GM12878 (cell line): ENCODE results near the gene CRAT.

Experiments
- CEBPB ChIP-seq, 2 experiments: fragments of 150-350 bp in 1 of 2; IDR thresholded peaks; 2 replicates each; pipeline ENCODE4 v1.6.1; 2012 to 2014; ENCODE audit warnings: low read depth in 2 of 2, low read length in 2 of 2, borderline replicate concordance in 1 of 2, inconsistent platforms in 1 of 2
- EZH2 ChIP-seq: IDR thresholded peaks from 2 replicates; pipeline ENCODE4 v1.6.1; 2012; ENCODE audit warnings: low read depth, mild to moderate bottlenecking, control low read depth, inconsistent platforms, low read length, borderline replicate concordance; ENCODE audit not compliant: control insufficient read depth
- POLR2A ChIP-seq: IDR thresholded peaks from 2 replicates; pipeline ENCODE4 v1.6.1; 2011; ENCODE audit warnings: low read depth, mild to moderate bottlenecking, low read length
- POLR2AphosphoS2 ChIP-seq: IDR thresholded peaks from 2 replicates; pipeline ENCODE4 v1.6.1; 2011; ENCODE audit warnings: low read depth, mild to moderate bottlenecking, low read length, improper control_type of control experiment, moderate library complexity
- POLR2AphosphoS5 ChIP-seq: IDR thresholded peaks from 2 replicates; pipeline ENCODE4 v1.6.1; 2011; ENCODE audit warnings: mild to moderate bottlenecking, low read length, inconsistent platforms
- SIN3A ChIP-seq: IDR thresholded peaks from 2 replicates; pipeline ENCODE4 v1.6.1; 2012; ENCODE audit warnings: low read depth, low read length, improper control_type of control experiment
- TF ChIP-seq, protein P1 (sequence below), 3 experiments: IDR thresholded peaks in 2 of 3; conservative IDR thresholded peaks in 1 of 3; 2 replicates each; pipeline ENCODE4 v1.5.1; 2011; ENCODE audit warnings: low read depth in 3 of 3, low read length in 3 of 3, mild to moderate bottlenecking in 3 of 3, control low read depth in 2 of 3, moderate library complexity in 2 of 3, inconsistent platforms in 1 of 3, mixed read lengths in 1 of 3; ENCODE audit not compliant: control insufficient read depth in 2 of 3, insufficient read depth in 1 of 3; ENCODE audit errors: extremely low read depth in 1 of 3

DNA sequence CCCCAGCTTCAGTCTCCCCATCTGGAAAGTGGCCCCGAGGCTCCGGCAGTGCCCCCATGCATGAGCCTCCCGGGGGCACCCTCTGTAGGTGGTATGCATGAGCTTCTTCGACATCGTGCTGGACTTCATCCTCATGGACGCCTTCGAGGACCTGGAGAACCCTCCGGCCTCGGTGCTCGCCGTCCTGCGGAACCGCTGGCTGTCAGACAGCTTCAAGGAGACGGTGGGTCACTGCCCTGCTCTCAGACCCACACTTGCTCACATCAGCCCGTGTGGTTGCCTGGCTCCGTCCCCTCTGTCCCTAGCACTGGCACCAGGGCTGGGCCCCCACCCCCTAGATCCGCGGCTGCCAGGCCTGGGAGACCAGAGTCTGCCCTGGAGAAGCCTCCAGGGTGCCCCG is 42.5 kb downstream of the CRAT start:
- no peak for TF ChIP-seq POLR2AphosphoS5
- TF ChIP-seq CEBPB (IDR thresholded peaks at IDR 0.05; ENCODE audit: borderline replicate concordance in 1 of 2, low read depth in 2 of 2, low read length in 2 of 2), result no peak
- TF ChIP-seq EZH2, result no peak
- no peak for TF ChIP-seq POLR2AphosphoS2
- no peak for TF ChIP-seq POLR2A
- TF ChIP-seq SIN3A, result no peak
- TF ChIP-seq, protein P1, sequence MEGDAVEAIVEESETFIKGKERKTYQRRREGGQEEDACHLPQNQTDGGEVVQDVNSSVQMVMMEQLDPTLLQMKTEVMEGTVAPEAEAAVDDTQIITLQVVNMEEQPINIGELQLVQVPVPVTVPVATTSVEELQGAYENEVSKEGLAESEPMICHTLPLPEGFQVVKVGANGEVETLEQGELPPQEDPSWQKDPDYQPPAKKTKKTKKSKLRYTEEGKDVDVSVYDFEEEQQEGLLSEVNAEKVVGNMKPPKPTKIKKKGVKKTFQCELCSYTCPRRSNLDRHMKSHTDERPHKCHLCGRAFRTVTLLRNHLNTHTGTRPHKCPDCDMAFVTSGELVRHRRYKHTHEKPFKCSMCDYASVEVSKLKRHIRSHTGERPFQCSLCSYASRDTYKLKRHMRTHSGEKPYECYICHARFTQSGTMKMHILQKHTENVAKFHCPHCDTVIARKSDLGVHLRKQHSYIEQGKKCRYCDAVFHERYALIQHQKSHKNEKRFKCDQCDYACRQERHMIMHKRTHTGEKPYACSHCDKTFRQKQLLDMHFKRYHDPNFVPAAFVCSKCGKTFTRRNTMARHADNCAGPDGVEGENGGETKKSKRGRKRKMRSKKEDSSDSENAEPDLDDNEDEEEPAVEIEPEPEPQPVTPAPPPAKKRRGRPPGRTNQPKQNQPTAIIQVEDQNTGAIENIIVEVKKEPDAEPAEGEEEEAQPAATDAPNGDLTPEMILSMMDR (IDR thresholded peaks at IDR 0.05 in 2 of 3, conservative IDR thresholded peaks at IDR 0.05 in 1 of 3; ENCODE audit: control insufficient read depth in 2 of 3, extremely low read depth in 1 of 3, insufficient read depth in 1 of 3, low read depth in 3 of 3, low read length in 3 of 3), result no peak
